Ovary (tissue), 9 donors: ENCODE results near the gene JAG1. TPM values are rescaled to one million over a fixed set of nuclear protein-coding genes. Genes with fewer than 3 reads are reported as not detected.

Experiments
- DNase-seq, 5 donors: peaks; one replicate each; pipeline ENCODE4 v3.0.0-alpha.2; 2019 to 2020
- H3K27ac ChIP-seq, 2 donors: fragments of 200-600 bp; one replicate each; pipeline versions ENCODE4 v1.5.1 to v1.8.0; 2019 to 2022
- H3K27me3 ChIP-seq: fragments of 200-600 bp; one replicate; pipeline ENCODE4 v1.8.0; 2022
- H3K36me3 ChIP-seq: fragments of 200-600 bp; sonication (generic); one replicate; pipeline ENCODE4 v1.5.1; 2019
- H3K4me1 ChIP-seq: one replicate; pipeline ENCODE4 v1.8.1; 2013; ENCODE audit warnings: mild to moderate bottlenecking, moderate library complexity; ENCODE audit not compliant: insufficient read depth
- H3K4me3 ChIP-seq: fragments of 200-600 bp; sonication (generic); one replicate; pipeline ENCODE4 v1.5.1; 2017
- H3K9me3 ChIP-seq, 2 donors: fragments of 200-600 bp in 1 of 2; sonication (generic) in 1 of 2; one replicate each; pipeline versions ENCODE4 v1.5.1 to v1.8.1; 2013 to 2019; ENCODE audit warnings: mild to moderate bottlenecking in 1 of 2, moderate library complexity in 1 of 2
- EP300 ChIP-seq: sonication (generic); formaldehyde crosslinking; IDR thresholded peaks from one replicate; pipeline ENCODE4 v1.6.1; 2017; ENCODE audit warnings: antibody characterized with exemption
- POLR2A ChIP-seq: fragments of 450-650 bp; IDR thresholded peaks from one replicate; pipeline ENCODE4 v1.6.1; 2017; ENCODE audit warnings: antibody characterized with exemption, mild to moderate bottlenecking, moderate library complexity
- WGBS, 3 donors: extraction: QIAGEN DNeasy Blood & Tissue Kit in 1 of 3; methylation state at CpG; one replicate each; pipeline versions ENCODE4 v1.1.5 to v1.1.7; 2013 to 2017; 5-methylcytosine and 5-hydroxymethylcytosine counted together
- intact Hi-C, 4 donors: fragments of 100-400 bp; cut with DNase I; formaldehyde crosslinking; loops; one replicate each; pipeline versions ENCODE4 v1.11.0 to v1.15.1; 2022 to 2023
- polyA plus RNA-seq, 2 donors: library from polyadenylated mRNA; stranded (reverse); fragments of 200-250 nt in 1 of 2; fragments of 350-450 nt in 1 of 2; fragmentation: Illumina TruSeq in 1 of 2; extraction: RNeasy Lipid Tissue Mini Kit (QIAGEN cat#74804) in 1 of 2; gene quantifications; one replicate each; pipeline ENCODE4 v1.2.3, GENCODE V29; 2013 to 2014
- total RNA-seq, 7 donors: library from RNA; depleted of rRNA in 2 of 7; stranded (reverse); fragments of >200 nt in 2 of 7; fragmentation: NEBNext Ultra II Directional in 3 of 7; extraction: Animal tissue kit (Norgen Biotek cat#: 25700) in 3 of 7; gene quantifications; one replicate each; pipeline versions ENCODE4 v1.1.0 to v1.2.4, GENCODE V29; 2016 to 2023
- TF ChIP-seq, protein P1 (sequence below), 3 donors: fragments of 450-650 bp in 2 of 3; fragments of 200-600 bp in 1 of 3; IDR thresholded peaks; one replicate each; pipeline versions ENCODE4 v1.5.1 to v1.8.0; 2016 to 2022; ENCODE audit warnings: antibody characterized with exemption in 3 of 3, mild to moderate bottlenecking in 1 of 3
- donor health status: DM: no; HTN: no; CAD: no; lungs with moderate emphysema.
- donor health status: DM: no; HTN: no; CAD: no.
- donor health status: Bipolar disorder and iron deficiency.
- donor health status: DM: yes; HTN: yes; CAD: no.
- donor health status: DM: no; HTN: no; CAD: no.
- donor health status: DM: yes; HTN: yes; CAD: no.

Gene JAG1
- total and polyA plus RNA-seq, 9 donors, result 27.1 to 69.7 (median 41.0) TPM

DNA sequence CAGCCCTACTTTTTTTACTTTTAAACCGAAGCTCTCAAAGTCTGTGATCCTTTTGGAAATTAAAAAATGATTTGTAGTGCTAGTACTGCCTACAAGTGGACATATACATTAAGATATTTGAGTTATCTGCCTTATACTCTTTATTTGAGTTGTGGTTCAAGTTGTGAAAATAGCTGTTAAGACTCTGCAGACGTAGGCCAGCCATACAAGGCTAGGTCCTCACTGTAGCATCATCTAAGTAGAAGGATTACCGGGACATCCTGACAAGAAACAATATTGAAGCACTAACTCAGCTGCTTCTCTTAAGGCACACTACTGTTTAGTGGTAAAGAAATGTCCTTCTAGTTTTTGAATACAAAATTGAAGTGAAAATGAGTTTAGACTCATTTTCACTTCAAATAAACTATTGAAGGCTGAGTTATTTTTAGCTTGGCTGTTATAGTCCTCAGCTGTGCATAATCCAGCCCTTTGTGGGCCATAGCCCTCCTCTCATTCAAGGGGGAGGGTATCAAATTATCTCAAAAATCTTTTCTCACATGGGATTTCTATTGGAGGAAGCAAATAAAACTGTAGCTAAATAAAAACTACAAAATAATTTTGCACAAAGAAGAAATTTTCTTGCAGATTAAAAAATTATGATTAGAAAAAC is 68.1 kb downstream of the JAG1 start:
- intact Hi-C loops, result no loop called here
- WGBS, 3 donors, result 85 to 92% (median 88%) methylated on average over 3 of the region's 3 CpGs
- TF ChIP-seq, protein P1, sequence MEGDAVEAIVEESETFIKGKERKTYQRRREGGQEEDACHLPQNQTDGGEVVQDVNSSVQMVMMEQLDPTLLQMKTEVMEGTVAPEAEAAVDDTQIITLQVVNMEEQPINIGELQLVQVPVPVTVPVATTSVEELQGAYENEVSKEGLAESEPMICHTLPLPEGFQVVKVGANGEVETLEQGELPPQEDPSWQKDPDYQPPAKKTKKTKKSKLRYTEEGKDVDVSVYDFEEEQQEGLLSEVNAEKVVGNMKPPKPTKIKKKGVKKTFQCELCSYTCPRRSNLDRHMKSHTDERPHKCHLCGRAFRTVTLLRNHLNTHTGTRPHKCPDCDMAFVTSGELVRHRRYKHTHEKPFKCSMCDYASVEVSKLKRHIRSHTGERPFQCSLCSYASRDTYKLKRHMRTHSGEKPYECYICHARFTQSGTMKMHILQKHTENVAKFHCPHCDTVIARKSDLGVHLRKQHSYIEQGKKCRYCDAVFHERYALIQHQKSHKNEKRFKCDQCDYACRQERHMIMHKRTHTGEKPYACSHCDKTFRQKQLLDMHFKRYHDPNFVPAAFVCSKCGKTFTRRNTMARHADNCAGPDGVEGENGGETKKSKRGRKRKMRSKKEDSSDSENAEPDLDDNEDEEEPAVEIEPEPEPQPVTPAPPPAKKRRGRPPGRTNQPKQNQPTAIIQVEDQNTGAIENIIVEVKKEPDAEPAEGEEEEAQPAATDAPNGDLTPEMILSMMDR (IDR thresholded peaks at IDR 0.05), result no peak
- TF ChIP-seq POLR2A (no peak), EP300 (no peak)
- DNase-seq, result no peak
- H3K9me3 ChIP-seq, result no peaks in the 10 kb centered on the region
- no peak overlapping the region for H3K4me3 ChIP-seq
- H3K36me3 ChIP-seq, result no peaks in the 10 kb centered on the region
- H3K27ac ChIP-seq, result no peak overlapping the region
- H3K4me1 ChIP-seq, result peaks cover 15% of the 10 kb centered on the region
- H3K27me3 ChIP-seq, result no peaks in the 10 kb centered on the region

DNA sequence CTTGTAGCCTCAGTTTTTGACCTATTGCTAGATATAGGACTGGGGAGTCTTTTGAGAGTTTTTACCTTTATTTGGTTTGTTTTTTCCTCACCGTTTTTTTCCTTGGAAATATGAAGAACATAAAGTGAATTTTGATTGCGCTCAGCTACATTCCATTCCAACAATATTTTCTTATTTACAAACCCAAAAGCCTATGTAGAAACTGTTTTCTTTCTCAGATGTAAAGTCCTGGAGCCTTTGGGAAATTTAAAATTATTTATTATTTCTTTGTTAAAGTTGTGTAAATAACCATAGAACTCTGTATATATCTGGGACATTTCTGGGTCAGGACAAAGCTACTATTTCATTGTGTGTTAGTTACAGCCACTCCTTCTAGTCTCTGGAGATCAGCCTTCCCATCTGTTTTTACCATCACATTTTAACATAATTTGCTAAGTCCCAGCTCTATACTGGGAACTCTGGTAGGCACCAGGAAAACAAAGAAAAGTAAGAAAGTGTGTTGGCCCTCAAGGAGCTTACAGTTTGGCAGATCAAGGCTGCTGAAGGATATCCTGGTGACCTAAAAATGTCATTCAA is 68.8 kb downstream of the JAG1 start:
- Histone ChIP-seq H3K27me3 (no peaks in the 10 kb centered on the region), H3K27ac (no peak overlapping the region), H3K9me3 (no peaks in the 10 kb centered on the region), H3K4me3 (no peak overlapping the region), H3K36me3 (no peaks in the 10 kb centered on the region), H3K4me1 (peaks cover 10% of the 10 kb centered on the region)
- no peak for TF ChIP-seq POLR2A
- no peak for TF ChIP-seq EP300
- TF ChIP-seq, protein P1 (IDR thresholded peaks at IDR 0.05), result no peak
- intact Hi-C loops, result no loop called here
- WGBS, 3 donors, result 35 to 49% (median 43%) methylated on average over 2 of the region's 2 CpGs
- DNase-seq, result no peak

DNA sequence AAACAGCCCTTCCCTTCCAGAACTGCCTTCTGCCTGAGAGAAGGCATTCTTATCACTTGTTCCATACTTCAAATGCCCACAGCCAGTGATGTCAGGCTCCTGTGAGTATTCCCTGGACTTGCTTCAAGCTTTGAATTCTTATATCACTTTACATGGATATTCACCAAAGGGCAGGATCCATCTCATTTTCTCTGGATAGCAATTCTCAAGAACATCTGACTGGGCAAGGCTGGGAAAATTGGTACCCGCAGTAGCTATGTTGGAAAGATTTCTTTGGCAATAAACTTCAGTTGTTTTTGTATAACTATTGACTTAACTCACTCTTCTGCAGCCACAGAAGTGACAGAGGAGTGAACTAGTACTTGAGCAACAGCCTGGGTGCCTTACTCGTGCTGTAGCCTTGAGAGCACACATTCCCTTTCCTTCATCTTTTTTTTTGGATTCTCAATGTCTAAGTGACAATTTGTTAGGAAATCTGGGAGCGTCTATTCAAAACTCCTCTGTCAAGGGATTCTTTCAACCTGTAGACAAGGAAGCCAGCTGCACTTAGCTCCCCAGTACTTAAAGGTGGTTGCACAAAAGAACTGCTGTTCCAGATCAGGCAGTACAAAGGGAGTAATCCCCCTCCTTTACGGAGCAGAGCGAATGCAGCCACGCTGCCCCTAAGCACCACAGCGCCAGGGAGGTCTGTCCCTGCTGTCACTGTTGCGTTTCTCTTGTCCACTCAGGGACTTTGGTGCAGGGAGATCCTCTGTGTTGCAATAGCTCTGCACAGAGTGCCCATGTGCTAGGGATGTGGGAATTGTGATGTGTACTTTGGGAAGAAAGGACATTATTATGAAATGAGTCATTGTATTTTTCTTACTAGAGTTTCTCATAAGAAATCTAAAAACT is 69.6 kb downstream of the JAG1 start:
- no peaks in the 10 kb centered on the region for H3K27me3 ChIP-seq
- H3K9me3 ChIP-seq, result no peaks in the 10 kb centered on the region
- DNase-seq, result peak in 4 of 5 donors; percentile 22 to 71 (median 36)
- no peaks in the 10 kb centered on the region for H3K36me3 ChIP-seq
- WGBS, 3 donors, result 60 to 72% (median 64%) methylated on average over 8 of the region's 8 CpGs
- peaks cover 7% of the 10 kb centered on the region for H3K4me1 ChIP-seq
- intact Hi-C loops, result no loop called here
- no peak overlapping the region for H3K4me3 ChIP-seq
- TF ChIP-seq, protein P1 (IDR thresholded peaks at IDR 0.05), result no peak
- no peak for TF ChIP-seq EP300
- no peak for TF ChIP-seq POLR2A
- no peak overlapping the region for H3K27ac ChIP-seq

DNA sequence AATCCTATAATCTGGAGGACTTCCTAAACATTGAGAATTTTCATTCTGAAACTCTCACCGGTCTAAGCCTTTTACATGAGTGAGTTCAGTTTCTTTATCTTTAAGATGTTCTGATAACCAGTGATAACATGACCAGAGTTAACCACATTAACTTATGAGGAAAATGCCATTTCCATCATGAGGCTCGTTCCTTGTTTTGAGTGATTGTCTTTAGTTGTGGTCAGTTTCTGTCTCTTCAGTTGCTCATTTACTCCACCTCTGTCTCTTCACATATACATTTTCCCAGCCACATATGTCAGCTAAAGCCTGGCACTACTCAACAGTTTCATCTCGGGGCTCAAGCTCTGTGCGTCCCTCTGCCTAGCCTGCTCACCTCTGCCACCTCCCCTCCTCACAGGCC is 70.4 kb downstream of the JAG1 start:
- TF ChIP-seq POLR2A, result no peak
- no peak for TF ChIP-seq EP300
- TF ChIP-seq, protein P1 (IDR thresholded peaks at IDR 0.05), result no peak
- Histone ChIP-seq H3K9me3 (no peaks in the 10 kb centered on the region), H3K27me3 (no peaks in the 10 kb centered on the region), H3K4me3 (no peak overlapping the region), H3K4me1 (peaks cover 4% of the 10 kb centered on the region), H3K36me3 (no peaks in the 10 kb centered on the region), H3K27ac (no peak overlapping the region)
- no peak for DNase-seq
- 84 to 91% (median 90%) methylated on average over 4 of the region's 4 CpGs for WGBS, 3 donors
- intact Hi-C loops, result no loop called here
